ENCODE data around the gene TENM3.

The TENM3 gene

GRCh38 chr4:182291597-182292270, 48.5 kb downstream of the TENM3 start:
- DNase-seq: no peak

- DNase-seq: no peak
These were observed 49.4 kb downstream of the TENM3 start for GRCh38 chr4:182292612-182293011.

- no peak for DNase-seq
These were observed 50.6 kb downstream of the TENM3 start for GRCh38 chr4:182293691-182294255.

- no peak for DNase-seq
These were observed 51.2 kb downstream of the TENM3 start for GRCh38 chr4:182294451-182294850.

- DNase-seq: no peak
These were observed 54.5 kb downstream of the TENM3 start for GRCh38 chr4:182297659-182298058.

GRCh38 chr4:182301736-182302135, 58.5 kb downstream of the TENM3 start:
- DNase-seq: no peak

GRCh38 chr4:182303847-182304246, 60.6 kb downstream of the TENM3 start:
- no peak for DNase-seq

- no peak for DNase-seq
These were observed 63.7 kb downstream of the TENM3 start for GRCh38 chr4:182306792-182307507.

GRCh38 chr4:182307746-182308145, 64.5 kb downstream of the TENM3 start:
- DNase-seq: no peak

GRCh38 chr4:182309877-182310276, 66.7 kb downstream of the TENM3 start:
- DNase-seq: no peak

GRCh38 chr4:182310316-182310715, 67.1 kb downstream of the TENM3 start:
- DNase-seq: no peak

GRCh38 chr4:182310962-182311361, 67.8 kb downstream of the TENM3 start:
- no peak for DNase-seq

GRCh38 chr4:182314537-182314936, 71.3 kb downstream of the TENM3 start:
- no peak for DNase-seq

- no peak for DNase-seq
These were observed 75.1 kb downstream of the TENM3 start for GRCh38 chr4:182318256-182318655.

- no peak for DNase-seq
These were observed 76.9 kb downstream of the TENM3 start for GRCh38 chr4:182320092-182320491.

- no peak for DNase-seq
These were observed 77.4 kb downstream of the TENM3 start for GRCh38 chr4:182320580-182320979.

GRCh38 chr4:182324282-182324681, 81.1 kb downstream of the TENM3 start:
- no peak for DNase-seq

GRCh38 chr4:182325397-182325796, 82.2 kb downstream of the TENM3 start:
- DNase-seq: no peak

- no peak for DNase-seq
These were observed 82.7 kb downstream of the TENM3 start for GRCh38 chr4:182325848-182326255.

GRCh38 chr4:182328505-182328904, 85.3 kb downstream of the TENM3 start:
- no peak for DNase-seq

- no peak for DNase-seq
These were observed 94.2 kb downstream of the TENM3 start for GRCh38 chr4:182337366-182337765.

GRCh38 chr4:182338063-182338462, 94.9 kb downstream of the TENM3 start:
- no peak for DNase-seq

- no peak for DNase-seq
These were observed 95.5 kb downstream of the TENM3 start for GRCh38 chr4:182338746-182339145.

- DNase-seq: no peak
These were observed 96.0 kb downstream of the TENM3 start for GRCh38 chr4:182339221-182339641.
